ENCODE data around the gene AGXT.

AGXT gene

DNA sequence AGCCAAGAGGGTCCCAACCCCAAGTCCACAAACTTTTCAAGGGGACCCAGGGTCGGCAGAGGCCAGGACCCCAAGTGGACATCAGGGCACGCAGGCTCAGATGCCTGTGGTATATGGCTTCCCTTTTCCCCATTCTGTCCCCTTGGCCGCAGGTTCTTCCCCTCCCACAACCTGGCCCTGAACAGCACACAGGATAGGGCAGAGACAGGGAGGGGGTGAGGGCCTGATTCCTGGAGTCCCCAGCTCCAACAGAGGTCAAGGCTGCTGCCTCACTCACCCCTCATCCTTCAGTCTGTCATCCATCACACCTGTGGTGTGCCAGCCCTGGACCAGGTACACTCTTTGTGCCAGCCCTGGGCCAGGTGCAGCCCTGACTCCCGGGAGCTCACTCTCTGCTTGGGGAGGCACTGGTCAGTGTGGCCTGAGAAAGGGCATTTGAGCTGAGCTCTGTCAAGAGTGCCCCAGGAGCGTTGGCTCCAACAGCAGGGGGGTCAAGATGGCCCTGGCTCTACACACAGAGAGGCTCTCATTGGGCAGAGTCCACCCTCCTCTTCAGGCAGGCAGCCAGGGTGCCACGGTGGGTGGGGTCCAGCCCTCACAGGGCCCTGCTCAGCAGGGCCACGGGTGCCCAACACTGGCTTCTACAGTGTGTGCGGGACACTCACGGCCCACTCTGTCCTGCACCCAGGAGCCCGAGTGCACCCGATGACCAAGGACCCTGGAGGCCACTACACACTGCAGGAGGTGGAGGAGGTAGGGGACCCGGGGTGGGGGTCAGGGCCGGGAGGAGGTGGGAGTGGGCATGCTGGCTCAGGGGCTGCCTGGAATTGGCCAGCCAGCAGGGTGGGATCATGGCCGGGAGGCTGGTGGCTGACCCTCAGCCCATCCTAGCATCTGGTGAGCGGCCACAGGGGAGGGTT lies 1.6 kb downstream of the AGXT start:
- no peak for DNase-seq

DNA sequence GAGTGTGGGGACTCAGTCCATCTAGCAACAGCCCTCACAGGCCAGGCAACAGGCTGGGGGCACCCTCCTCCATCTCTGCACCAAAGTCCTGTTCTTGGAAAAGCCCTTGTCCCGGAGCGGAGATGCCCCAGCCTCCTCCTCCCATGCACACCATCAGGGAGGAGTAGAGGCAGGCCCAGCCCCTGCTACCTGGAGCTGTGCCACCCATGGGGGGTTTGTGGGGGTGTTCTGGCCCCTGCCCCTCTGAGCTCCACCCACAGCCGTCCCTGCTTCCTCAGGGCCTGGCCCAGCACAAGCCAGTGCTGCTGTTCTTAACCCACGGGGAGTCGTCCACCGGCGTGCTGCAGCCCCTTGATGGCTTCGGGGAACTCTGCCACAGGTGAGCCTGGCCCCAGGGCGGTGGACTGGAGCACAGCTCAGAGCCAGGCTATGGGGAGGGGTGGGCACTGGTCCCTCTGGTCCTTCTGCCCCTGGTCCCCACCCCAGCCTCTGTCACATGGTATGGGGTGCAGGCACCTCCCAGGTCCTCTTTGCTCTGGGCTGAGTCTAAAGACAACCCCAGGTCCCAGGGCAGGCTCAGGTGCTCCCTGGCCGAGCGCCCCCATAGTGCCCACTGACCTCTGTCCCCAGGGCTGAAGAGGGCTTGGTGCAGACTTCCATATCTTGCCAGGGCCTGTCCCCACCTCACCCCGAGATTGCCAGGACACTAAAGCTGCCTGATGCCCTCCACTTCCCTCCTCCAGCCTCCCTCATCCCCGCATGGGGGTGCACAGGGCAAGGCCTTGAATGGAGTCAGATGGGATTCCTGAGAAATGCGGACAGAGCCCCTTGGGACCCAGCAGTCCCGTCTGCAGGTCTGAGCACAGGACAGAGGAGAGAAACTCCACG lies 2.7 kb downstream of the AGXT start:
- no peak for DNase-seq

DNA sequence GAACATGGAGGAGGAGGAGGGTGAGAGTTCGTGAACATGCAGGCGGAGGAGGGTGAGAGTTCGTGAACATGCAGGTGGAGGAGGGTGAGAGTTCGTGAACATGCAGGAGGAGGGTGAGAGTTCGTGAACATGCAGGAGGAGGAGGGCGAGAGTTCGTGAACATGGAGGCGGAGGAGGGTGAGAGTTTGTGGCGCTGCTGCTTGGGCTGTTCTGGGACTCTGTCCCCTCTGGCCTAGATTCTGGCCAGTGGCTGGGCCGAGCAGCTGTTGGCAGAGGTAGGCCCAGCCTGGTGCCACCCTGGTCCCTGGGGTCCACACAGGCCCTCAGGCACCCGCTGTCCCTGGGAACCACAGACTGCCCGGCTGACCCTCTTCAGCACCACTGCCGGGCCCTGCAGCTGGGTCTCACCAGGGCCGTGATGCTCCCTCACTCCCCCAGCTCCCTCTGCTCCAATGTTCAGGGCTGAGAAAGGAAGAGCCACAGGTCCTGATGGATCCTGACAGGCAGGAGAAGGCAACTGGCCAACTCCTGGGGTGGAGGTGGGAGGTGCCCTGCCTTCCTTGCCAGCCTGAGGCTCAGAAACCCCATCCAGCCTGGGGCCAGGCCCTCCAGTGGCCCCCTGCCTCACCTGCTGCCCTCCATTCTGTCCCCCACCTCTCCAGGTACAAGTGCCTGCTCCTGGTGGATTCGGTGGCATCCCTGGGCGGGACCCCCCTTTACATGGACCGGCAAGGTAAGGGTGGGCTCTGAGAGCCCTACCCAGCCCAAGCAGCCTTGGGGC lies 3.9 kb downstream of the AGXT start:
- no peak for DNase-seq

DNA sequence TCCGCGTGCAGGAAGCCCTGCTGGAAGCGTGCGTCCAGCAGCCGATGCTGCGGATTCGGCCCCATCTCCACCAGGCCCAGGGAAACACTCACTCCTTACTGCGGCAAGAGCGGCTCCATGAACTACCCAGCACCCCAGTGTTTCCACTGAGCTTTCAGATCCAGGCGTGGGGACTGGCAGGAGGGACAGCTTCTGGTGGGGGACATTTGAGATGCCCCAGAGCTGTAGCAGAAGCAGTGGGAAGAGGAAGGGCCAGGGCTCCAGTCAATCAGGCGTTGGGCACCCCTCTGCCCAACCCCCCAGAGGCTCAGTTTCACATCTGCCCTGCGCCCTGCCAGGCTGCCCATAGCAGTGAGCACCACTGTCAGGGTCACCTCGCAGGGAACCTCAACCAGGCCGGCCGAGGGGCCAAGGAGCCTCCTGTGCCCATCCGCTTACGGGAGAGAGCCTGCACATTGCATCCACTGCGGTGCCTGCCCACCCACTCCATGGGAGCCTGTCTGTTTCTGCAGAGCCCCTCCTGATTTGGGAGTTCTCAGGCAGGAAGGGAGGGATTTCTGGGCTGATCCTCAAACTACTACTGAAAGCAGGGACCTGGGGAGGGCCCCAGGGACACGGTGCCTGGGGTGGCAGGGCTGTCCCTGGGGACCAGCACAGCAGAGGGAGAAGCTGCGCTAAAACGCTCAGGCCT lies 4.6 kb downstream of the AGXT start:
- no peak for DNase-seq

DNA sequence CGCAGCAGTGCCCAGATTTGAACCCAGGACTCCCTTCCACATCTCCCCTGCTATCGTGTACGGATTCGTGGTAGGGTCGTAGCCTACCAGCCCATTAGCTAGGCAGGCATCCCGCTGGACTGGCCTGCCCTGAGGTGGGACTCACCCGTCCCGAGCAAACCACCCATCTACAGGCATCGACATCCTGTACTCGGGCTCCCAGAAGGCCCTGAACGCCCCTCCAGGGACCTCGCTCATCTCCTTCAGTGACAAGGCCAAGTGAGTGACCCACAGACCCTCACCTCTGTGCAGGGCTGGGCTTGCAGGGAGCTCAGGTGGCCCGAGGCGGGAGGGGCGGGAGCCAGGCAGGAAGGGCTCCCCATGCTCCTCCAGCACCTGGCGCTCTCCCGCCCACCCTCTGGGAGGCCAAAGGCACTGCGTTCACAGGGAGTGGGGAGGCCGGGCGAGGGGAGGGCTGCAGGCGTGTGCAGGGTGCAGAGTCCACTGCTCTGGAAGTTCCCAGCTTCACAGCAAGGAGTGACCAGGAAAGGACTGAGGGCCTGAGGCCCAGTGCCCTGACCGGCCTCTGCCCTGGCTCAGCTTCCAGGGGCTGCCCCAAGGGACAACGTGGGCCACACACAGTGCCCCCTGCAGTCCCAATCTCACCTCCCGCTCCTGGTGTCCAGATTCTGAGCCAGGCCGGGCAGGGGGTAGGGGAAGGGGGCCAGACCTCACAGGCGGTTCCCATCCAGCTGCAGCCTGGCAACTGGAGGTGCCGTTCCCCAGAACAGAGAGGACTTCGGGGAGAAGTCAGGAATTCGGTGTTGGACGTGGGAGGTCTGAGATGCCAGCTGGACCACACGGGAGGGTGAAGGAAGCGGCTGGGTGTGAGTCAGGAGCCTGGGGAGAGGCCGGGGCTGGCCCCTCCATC lies 5.4 kb downstream of the AGXT start:
- DNase-seq: no peak

GRCh38 chr2:240874715-240875227 lies 6.1 kb downstream of the AGXT start:
- no peak for DNase-seq

DNA sequence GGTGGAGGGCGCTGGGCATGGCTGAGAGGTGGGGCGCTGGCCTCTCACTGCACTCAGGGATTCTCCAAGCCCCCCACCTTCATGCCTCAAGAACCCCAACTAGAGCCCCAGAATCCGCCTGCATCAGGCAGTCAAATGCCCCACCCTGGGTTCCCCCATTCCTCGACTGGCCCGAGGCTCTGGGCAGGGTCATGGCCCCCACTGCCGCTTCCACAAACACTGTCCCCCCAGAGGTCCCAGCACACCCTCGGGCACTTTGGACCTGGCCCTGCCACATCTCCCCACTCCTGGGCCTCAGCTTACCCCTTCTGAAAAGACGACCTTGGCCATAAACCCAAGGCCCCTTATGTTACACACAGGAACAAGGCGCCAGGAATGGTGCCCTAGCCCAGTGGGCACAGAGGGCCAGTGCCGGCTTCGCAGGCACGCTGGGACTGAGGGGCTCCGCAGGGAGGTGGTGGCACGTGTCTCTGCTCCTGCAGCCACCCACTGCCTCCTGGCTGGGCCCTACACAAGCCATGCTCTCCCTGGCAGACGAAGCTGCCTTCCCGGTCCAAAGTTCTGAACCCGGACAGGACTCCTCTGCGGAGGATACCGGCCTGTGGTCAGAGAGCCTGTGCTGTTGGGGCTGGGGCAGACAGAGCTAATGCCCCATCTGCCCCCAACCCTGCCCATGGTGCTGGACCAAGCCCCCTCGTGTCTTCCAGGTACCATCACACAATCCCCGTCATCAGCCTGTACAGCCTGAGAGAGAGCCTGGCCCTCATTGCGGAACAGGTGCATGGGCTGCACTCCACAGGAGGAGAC lies 6.8 kb downstream of the AGXT start:
- DNase-seq: no peak

DNA sequence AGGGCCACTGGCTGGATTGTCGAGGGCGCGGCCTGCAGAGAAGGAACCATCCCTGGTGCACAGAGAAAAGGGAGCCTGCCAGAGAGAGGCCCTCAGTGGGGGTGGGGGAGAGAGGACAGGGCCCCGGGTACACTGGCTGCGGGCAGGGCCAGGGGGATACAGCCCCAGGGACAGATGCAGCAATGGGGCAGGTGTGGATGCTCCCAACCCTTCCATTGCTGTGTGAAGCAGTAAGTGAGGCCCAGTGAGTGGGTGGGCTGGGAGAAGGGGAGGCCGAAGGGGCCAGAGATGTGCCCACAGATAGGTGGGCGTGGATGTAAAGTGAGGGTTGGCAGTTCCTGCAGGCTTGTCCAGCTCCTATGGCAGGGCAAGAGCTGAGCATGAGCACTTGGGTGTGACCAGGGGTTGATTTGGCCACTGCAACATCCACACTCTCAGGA lies 7.4 kb downstream of the AGXT start:
- DNase-seq: no peak

DNA sequence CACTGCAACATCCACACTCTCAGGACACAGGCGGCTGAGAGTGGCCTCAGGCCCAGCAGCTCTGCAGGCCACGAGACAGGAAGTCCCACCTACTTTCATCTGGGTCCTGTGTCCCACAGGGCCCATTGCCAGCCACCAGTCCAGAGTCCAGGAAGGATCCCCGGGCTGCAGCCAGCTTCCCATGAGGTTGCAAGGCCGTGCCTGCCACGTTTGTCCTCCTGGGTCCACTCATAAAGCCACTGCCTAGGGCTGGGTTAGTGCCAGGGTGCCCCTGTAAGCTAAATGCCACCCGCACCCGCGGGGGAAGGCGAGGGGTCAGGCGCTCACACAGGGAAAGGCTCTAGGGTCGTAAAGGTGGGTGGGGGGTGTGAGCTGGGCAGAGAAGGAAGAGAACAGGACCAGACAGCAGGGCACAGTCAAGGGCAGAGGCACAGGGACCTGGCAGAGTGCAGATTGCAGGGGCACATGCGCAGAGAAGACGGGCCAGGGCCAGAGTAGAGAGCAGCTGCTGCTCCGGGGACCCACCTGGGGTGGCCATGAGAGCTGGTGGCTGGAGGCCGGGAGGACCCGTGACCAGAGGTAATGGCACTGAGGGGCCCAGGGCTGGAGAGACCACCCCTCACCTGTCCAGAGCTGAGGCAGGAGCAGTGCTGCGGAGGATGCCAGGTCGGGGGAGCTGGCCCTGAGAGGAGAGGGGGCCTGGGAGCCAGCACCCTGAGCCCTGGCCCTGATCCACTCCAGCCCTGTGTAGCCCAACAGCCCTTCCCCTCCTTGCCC lies 8.0 kb downstream of the AGXT start:
- no peak for DNase-seq

GRCh38 chr2:240877460-240878340 lies 9.1 kb downstream of the AGXT start:
- DNase-seq: no peak

GRCh38 chr2:240878341-240878936 lies 9.8 kb downstream of the AGXT start:
- DNase-seq: no peak

GRCh38 chr2:240879105-240879504 lies 10.5 kb downstream of the AGXT start:
- DNase-seq: no peak

DNA sequence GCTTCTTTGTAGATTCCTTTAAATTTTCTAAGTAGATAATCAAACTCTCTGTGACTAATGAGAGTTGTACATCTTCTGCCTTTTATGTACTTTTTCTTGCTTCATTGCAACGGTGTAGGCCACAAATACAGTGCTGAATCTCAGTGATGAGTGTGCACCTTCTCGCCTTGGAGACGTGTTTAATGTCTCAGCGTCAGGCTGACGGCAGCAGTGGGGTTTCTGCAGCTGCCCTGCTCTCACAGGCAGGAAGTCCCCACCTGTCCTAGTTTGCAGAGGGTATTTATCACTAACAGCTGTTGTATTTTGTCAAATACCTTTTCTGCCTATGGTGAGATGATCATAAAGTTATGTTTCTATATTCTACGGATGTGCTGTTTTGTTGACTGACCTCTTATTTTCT lies 13.3 kb downstream of the AGXT start:
- DNase-seq: no peak

DNA sequence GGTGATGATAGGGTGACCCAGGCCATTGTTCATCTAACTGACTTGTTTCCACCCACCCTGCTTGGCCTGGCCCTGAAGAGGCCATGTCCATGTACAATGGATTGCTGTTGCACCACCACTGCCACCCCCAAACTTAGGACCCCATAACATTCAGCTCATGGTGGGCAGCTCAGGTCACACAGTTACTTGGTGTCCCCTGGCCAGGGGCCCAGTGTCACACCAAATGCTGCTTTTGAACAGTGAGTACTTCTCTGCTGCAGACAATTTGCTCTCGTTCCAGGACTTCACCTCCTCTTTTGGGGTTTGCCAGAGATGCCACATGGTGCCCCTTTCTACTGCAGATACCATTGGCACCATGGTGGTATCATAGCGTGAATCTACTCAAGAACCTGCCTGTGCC lies 15.6 kb downstream of the AGXT start:
- DNase-seq: no peak

DNA sequence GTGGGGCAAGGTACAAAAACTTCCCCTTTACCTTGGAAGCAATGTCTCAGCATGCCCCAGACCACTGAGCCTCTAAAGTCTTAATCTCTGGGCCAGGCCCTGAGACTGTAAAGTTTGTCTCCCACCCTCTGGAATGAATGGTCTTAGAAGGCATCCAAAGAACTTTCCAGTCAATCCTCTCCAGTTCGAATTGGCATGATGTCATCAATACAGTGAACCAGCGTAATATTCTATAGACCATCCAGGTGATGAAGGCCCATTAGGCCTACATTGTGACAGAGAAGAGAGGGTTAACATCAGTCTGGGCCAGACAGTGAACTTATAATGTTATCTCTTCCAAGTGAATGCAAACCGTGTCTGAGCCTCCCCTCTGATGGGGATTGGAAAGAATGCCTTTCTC lies 16.1 kb downstream of the AGXT start:
- no peak for DNase-seq

GRCh38 chr2:240885566-240885965 lies 16.9 kb downstream of the AGXT start:
- DNase-seq: no peak

GRCh38 chr2:240886023-240886565 lies 17.5 kb downstream of the AGXT start:
- peak; percentile 3 for DNase-seq

Data from hematopoietic multipotent progenitor cell treated with erythropoietin and hydrocortisone succinate and interleukin-3 and kit ligand, for 8 days (in vitro differentiated cells).